HG02840 (cell line): ENCODE measurements around the gene SHH.

ENCODE experiments used
- ATAC-seq: cut with Tn5 transposase; IDR thresholded peaks from one replicate; pipeline ENCODE4 v1.9.1; 2021; ENCODE audit warnings: mild to moderate bottlenecking, moderate library complexity, moderate number of reproducible peaks; ENCODE audit not compliant: unreplicated experiment, low FRiP score

Gene SHH

GRCh38 chr7:155811895-155812761, at the start of gene SHH:
Gene SHH (minus strand): TSS chr7:155812463. CDS start chr7:155812122, 341 bp downstream.
- no peak for ATAC-seq

- no peak for ATAC-seq
Measured at GRCh38 chr7:155861480-155861868, 49.2 kb upstream of the SHH start.

GRCh38 chr7:155860840-155861479, 48.7 kb upstream of the SHH start:
- ATAC-seq, result no peak

GRCh38 chr7:155860461-155860839, 48.2 kb upstream of the SHH start:
- ATAC-seq, result no peak

- ATAC-seq, result no peak
Measured at GRCh38 chr7:155858521-155859061, 46.3 kb upstream of the SHH start.

GRCh38 chr7:155857141-155857540, 44.9 kb upstream of the SHH start:
- ATAC-seq, result no peak

- no peak for ATAC-seq
Measured at GRCh38 chr7:155856656-155857055, 44.4 kb upstream of the SHH start.

- ATAC-seq, result no peak
Measured at GRCh38 chr7:155852426-155853301, 40.4 kb upstream of the SHH start.

- ATAC-seq, result no peak
Measured at GRCh38 chr7:155851892-155852291, 39.6 kb upstream of the SHH start.

GRCh38 chr7:155850766-155851678, 38.8 kb upstream of the SHH start:
- ATAC-seq, result no peak

- ATAC-seq, result no peak
Measured at GRCh38 chr7:155850001-155850436, 37.8 kb upstream of the SHH start.

- ATAC-seq, result no peak
Measured at GRCh38 chr7:155848691-155849669, 36.7 kb upstream of the SHH start.

- no peak for ATAC-seq
Measured at GRCh38 chr7:155847821-155848435, 35.7 kb upstream of the SHH start.

- no peak for ATAC-seq
Measured at GRCh38 chr7:155846936-155847335, 34.7 kb upstream of the SHH start.

- no peak for ATAC-seq
Measured at GRCh38 chr7:155846156-155846555, 33.9 kb upstream of the SHH start.

- ATAC-seq, result no peak
Measured at GRCh38 chr7:155845226-155845625, 33.0 kb upstream of the SHH start.

GRCh38 chr7:155844526-155844925, 32.3 kb upstream of the SHH start:
- ATAC-seq, result no peak

- ATAC-seq, result no peak
Measured at GRCh38 chr7:155844019-155844453, 31.8 kb upstream of the SHH start.
